ENCODE results near the gene TBC1D10A.

Gene TBC1D10A, protein sequence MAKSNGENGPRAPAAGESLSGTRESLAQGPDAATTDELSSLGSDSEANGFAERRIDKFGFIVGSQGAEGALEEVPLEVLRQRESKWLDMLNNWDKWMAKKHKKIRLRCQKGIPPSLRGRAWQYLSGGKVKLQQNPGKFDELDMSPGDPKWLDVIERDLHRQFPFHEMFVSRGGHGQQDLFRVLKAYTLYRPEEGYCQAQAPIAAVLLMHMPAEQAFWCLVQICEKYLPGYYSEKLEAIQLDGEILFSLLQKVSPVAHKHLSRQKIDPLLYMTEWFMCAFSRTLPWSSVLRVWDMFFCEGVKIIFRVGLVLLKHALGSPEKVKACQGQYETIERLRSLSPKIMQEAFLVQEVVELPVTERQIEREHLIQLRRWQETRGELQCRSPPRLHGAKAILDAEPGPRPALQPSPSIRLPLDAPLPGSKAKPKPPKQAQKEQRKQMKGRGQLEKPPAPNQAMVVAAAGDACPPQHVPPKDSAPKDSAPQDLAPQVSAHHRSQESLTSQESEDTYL

DNA sequence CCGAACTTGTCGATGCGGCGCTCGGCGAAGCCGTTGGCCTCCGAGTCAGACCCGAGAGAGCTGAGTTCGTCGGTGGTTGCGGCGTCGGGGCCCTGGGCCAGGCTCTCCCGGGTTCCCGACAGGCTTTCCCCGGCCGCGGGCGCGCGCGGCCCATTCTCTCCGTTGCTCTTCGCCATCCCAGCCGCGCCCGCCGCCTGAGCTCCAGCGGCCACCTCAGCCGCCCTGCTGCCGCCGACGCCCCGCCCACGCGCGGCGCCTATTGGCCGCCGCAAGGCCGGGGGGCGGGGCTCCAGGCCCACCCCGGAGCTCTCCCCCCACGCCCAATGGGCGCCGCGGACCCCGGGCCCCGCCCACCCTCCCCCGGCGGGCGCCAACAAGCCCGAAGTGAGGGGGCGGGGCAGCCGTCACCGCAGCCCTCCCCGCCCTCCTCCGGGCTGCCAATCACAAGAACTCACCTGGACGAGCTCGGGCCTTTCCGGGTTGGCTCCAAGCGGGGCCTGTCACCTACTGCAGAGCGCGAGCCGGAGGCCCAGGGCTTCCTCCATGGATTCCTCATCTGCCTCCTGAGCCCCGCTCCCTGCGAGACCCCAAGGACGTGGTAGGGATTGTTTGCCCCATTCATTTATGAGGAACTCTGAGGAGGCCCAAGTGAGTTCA, at the start of gene TBC1D10A:
Gene TBC1D10A, minus strand, starts transcription at position 236 of the 657 bp plus-strand sequence. Its CDS starts 60 bp downstream, at position 176.
- H3K4me1 ChIP-seq (ENCODE audit: control insufficient read depth, insufficient read depth, low read length) = peaks cover 33% of the 10 kb centered on the region
- peak within 1 kb of the TSS; percentile 83 to 91 for H3K4me3 ChIP-seq (ENCODE audit: low read length in 2 of 2)
- H3K9me3 ChIP-seq (ENCODE audit: control insufficient read depth in 2 of 2, low read length in 2 of 2) = no peaks in the 10 kb centered on the region
- peak within 1 kb of the TSS; percentile 67 to 73 for H3K9ac ChIP-seq (ENCODE audit: low read length in 2 of 2)
- no peaks in the 10 kb centered on the region for H3K27me3 ChIP-seq (ENCODE audit: control insufficient read depth in 1 of 2, insufficient read depth in 2 of 2, low read length in 2 of 2)
- peaks cover 0 to 4% of the 10 kb centered on the region in 2 donors for H3K36me3 ChIP-seq (ENCODE audit: control insufficient read depth in 2 of 2, insufficient read depth in 2 of 2, low read length in 2 of 2)
- H3K27ac ChIP-seq (ENCODE audit: low read length) = peak within 1 kb of the TSS; percentile 53

DNA sequence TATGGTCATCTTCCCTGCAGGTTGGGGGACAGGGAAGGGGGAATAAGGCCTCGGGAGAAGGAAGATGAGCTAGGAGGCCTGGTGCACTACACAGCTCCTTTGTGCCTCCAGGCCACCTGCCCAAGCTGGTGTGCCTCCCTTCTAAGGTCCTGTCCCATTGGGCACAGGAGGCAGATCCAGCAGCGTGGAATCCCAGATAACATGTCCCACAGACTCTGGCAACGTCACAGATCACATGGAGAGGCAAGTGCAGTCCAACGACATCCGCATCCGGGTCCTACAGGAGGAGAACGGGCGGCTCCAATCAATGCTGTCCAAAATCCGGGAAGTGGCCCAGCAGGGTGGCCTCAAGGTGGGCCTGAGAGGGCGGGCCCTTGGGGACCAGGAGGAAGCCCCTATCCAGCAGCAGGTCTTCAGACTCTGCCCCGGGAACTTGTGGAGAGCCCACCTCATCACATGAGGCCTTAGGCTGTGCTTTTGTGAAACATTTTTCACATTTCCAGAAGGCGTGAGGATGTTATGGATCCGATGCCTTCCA, 48.6 kb upstream of the TBC1D10A start:
- no peak overlapping the region for H3K9ac ChIP-seq (ENCODE audit: low read length in 2 of 2)
- H3K27me3 ChIP-seq (ENCODE audit: control insufficient read depth in 1 of 2, insufficient read depth in 2 of 2, low read length in 2 of 2) = no peaks in the 10 kb centered on the region
- no peak overlapping the region for H3K4me3 ChIP-seq (ENCODE audit: low read length in 2 of 2)
- peaks cover 0 to 5% of the 10 kb centered on the region in 2 donors for H3K36me3 ChIP-seq (ENCODE audit: control insufficient read depth in 2 of 2, insufficient read depth in 2 of 2, low read length in 2 of 2)
- no peaks in the 10 kb centered on the region for H3K4me1 ChIP-seq (ENCODE audit: control insufficient read depth, insufficient read depth, low read length)
- no peaks in the 10 kb centered on the region for H3K9me3 ChIP-seq (ENCODE audit: control insufficient read depth in 2 of 2, low read length in 2 of 2)
- no peak overlapping the region for H3K27ac ChIP-seq (ENCODE audit: low read length)

DNA sequence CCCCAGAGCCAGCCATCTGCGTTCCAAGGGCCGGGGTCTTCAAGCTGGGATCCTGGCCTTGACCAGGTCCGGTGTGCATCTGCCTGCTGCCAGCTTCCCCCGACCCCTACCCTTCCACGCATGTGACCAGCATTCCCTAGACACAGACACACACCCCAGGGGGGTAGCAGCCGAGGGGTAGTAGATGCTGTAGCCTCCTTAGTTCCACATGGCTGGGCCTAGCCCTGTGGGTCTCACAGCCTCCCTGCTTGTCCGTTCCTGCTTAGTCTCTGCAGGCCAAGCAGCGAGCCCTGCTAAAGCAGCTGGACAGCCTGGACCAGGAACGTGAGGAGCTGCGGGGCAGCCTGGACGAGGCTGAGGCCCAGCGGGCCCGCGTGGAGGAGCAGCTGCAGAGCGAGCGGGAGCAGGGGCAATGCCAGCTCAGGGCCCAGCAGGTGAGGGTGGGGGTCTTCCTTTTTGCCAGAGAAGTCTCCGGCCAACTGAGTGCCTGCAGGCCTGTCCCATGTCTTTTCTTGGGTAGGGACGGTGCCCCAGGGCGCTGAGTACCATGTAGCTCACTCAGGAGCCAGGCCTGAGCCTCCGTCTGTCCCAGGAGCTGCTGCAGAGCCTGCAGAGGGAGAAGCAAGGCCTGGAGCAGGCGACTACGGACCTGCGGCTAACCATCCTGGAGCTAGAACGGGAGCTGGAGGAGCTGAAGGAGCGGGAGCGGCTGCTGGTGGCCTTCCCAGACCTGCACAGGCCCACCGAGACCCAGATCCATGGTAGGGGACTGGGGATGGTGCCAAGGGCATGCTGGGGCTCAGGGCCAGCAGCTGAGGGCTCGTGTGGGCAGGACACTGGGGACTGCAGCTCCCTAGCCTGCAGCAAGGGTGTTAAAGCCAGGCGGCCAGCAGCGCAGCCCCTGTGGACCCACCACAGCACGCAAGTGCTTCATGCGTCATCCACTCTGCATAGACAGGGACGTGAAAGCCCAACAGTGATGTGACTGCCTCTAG, 46.9 kb upstream of the TBC1D10A start:
- H3K4me3 ChIP-seq (ENCODE audit: low read length in 2 of 2) = no peak overlapping the region
- H3K9ac ChIP-seq (ENCODE audit: low read length in 2 of 2) = no peak overlapping the region
- H3K27ac ChIP-seq (ENCODE audit: low read length) = no peak overlapping the region
- no peaks in the 10 kb centered on the region for H3K4me1 ChIP-seq (ENCODE audit: control insufficient read depth, insufficient read depth, low read length)
- no peaks in the 10 kb centered on the region for H3K9me3 ChIP-seq (ENCODE audit: control insufficient read depth in 2 of 2, low read length in 2 of 2)
- H3K36me3 ChIP-seq (ENCODE audit: control insufficient read depth in 2 of 2, insufficient read depth in 2 of 2, low read length in 2 of 2) = no peaks in the 10 kb centered on the region
- H3K27me3 ChIP-seq (ENCODE audit: control insufficient read depth in 1 of 2, insufficient read depth in 2 of 2, low read length in 2 of 2) = no peaks in the 10 kb centered on the region

DNA sequence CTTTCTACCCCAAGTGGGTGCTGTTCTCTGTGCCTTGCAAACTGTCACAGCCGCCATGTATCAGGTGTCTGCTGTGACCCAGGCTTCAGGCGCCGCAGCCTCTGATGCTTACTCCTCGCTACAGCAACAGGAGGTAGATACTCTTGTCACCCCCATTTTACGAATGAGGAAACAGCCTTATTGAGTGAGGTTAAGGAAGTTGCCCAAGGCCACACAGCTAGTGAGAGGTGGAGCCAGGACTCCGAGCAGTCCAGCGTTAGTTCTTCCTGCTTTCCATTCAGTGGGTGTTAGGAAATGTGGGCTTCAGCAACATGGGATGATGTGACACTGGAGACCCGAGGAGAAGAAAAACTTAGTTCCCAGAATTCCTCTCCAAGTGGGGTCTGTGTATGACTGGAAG, 46.2 kb upstream of the TBC1D10A start:
- Histone ChIP-seq H3K27ac (ENCODE audit: low read length) (no peak overlapping the region), H3K4me1 (ENCODE audit: control insufficient read depth, insufficient read depth, low read length) (no peaks in the 10 kb centered on the region), H3K9me3 (ENCODE audit: control insufficient read depth in 2 of 2, low read length in 2 of 2) (no peaks in the 10 kb centered on the region), H3K4me3 (ENCODE audit: low read length in 2 of 2) (no peak overlapping the region), H3K36me3 (ENCODE audit: control insufficient read depth in 2 of 2, insufficient read depth in 2 of 2, low read length in 2 of 2) (no peaks in the 10 kb centered on the region), H3K9ac (ENCODE audit: low read length in 2 of 2) (no peak overlapping the region), H3K27me3 (ENCODE audit: control insufficient read depth in 1 of 2, insufficient read depth in 2 of 2, low read length in 2 of 2) (no peaks in the 10 kb centered on the region)

DNA sequence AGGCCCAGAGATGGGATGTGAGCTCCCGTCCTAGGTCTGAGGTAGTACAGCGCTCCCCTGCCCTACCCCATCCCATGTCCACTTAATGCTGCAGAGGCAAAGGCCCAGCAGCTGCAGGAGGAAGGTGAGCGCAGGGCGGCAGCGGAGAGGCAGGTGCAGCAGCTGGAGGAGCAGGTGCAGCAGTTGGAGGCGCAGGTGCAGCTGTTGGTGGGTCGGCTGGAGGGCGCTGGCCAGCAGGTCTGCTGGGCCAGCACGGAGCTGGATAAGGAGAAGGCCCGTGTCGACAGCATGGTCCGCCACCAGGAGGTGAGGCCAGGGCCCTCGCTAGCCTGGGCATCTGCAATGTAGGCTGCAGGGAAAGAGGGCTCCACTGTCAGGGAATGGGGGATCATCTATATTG, 45.2 kb upstream of the TBC1D10A start:
- no peaks in the 10 kb centered on the region for H3K4me1 ChIP-seq (ENCODE audit: control insufficient read depth, insufficient read depth, low read length)
- no peaks in the 10 kb centered on the region for H3K9me3 ChIP-seq (ENCODE audit: control insufficient read depth in 2 of 2, low read length in 2 of 2)
- no peak overlapping the region for H3K9ac ChIP-seq (ENCODE audit: low read length in 2 of 2)
- no peaks in the 10 kb centered on the region for H3K36me3 ChIP-seq (ENCODE audit: control insufficient read depth in 2 of 2, insufficient read depth in 2 of 2, low read length in 2 of 2)
- H3K27me3 ChIP-seq (ENCODE audit: control insufficient read depth in 1 of 2, insufficient read depth in 2 of 2, low read length in 2 of 2) = no peaks in the 10 kb centered on the region
- H3K27ac ChIP-seq (ENCODE audit: low read length) = no peak overlapping the region
- no peak overlapping the region for H3K4me3 ChIP-seq (ENCODE audit: low read length in 2 of 2)

DNA sequence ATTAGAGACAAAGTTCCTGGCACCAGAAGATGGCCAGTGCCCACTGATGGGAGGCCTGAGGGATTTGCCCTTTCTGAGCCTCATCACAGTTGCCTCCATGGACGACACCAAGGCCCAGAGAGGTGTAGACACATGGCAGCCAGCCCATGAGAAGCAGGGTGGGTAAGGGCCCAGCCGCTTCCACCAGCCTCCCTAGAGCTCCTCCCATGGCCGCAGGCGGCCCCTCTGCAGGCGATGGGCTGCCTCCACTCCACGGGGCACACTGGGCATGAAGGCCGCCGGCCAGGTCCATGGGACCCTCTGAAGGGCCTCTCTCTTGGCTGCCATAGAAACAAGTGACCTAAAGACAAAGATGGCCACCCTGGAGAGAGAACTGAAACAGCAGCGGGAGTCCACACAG, 44.6 kb upstream of the TBC1D10A start:
- Histone ChIP-seq H3K9ac (ENCODE audit: low read length in 2 of 2) (no peak overlapping the region), H3K27me3 (ENCODE audit: control insufficient read depth in 1 of 2, insufficient read depth in 2 of 2, low read length in 2 of 2) (no peaks in the 10 kb centered on the region), H3K36me3 (ENCODE audit: control insufficient read depth in 2 of 2, insufficient read depth in 2 of 2, low read length in 2 of 2) (no peaks in the 10 kb centered on the region), H3K27ac (ENCODE audit: low read length) (no peak overlapping the region), H3K4me3 (ENCODE audit: low read length in 2 of 2) (no peak overlapping the region), H3K4me1 (ENCODE audit: control insufficient read depth, insufficient read depth, low read length) (no peaks in the 10 kb centered on the region), H3K9me3 (ENCODE audit: control insufficient read depth in 2 of 2, low read length in 2 of 2) (no peaks in the 10 kb centered on the region)

DNA sequence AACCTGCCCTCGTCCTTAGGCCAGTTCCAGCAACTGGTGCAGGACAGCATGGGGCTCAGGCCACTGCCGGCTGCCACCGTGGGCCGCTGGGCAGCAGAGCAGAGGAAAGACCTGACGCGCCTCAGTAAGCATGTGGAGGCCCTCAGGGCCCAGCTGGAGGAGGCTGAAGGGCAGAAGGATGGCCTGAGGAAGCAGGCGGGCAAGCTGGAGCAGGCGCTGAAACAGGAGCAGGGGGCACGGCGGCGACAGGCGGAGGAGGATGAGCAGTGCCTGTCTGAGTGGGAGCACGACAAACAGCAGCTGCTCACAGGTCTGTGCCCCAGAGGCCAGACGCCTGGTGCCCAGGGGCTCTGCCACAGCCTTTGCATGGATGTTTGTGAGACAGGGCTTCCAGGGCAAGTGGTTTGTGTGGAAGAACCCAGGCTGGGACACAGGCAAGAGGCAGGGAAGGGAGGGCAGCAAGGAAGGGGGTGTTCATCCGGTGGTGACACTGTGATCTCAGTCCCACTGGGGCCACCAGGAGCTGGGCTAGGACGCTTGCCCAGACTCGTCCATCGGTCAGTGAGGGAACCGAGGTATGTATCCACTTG, 44.0 kb upstream of the TBC1D10A start:
- no peaks in the 10 kb centered on the region for H3K9me3 ChIP-seq (ENCODE audit: control insufficient read depth in 2 of 2, low read length in 2 of 2)
- no peaks in the 10 kb centered on the region for H3K36me3 ChIP-seq (ENCODE audit: control insufficient read depth in 2 of 2, insufficient read depth in 2 of 2, low read length in 2 of 2)
- H3K4me3 ChIP-seq (ENCODE audit: low read length in 2 of 2) = no peak overlapping the region
- no peak overlapping the region for H3K27ac ChIP-seq (ENCODE audit: low read length)
- H3K9ac ChIP-seq (ENCODE audit: low read length in 2 of 2) = no peak overlapping the region
- H3K27me3 ChIP-seq (ENCODE audit: control insufficient read depth in 1 of 2, insufficient read depth in 2 of 2, low read length in 2 of 2) = no peaks in the 10 kb centered on the region
- no peaks in the 10 kb centered on the region for H3K4me1 ChIP-seq (ENCODE audit: control insufficient read depth, insufficient read depth, low read length)

DNA sequence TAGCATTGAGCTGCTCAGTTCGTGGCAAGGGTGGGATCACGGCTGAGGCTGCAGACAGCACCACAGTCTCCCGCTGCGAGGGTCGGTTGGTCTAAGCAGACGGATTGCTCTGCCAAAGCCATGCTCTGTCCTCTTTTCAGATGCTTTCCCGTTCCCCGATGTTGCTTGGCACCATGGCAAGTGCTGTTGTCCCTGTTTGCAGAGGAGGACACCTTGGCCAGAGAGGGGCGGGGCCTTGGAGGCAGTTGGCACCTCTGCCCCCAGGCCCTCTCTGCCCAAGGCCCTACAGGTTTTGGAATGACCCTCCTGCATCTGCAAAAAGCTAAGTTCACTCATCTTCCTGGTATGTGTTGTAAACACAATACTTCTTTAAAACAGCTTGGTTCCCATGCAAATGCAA, 41.7 kb upstream of the TBC1D10A start:
- H3K9ac ChIP-seq (ENCODE audit: low read length in 2 of 2) = no peak overlapping the region
- no peaks in the 10 kb centered on the region for H3K9me3 ChIP-seq (ENCODE audit: control insufficient read depth in 2 of 2, low read length in 2 of 2)
- H3K27me3 ChIP-seq (ENCODE audit: control insufficient read depth in 1 of 2, insufficient read depth in 2 of 2, low read length in 2 of 2) = no peaks in the 10 kb centered on the region
- no peaks in the 10 kb centered on the region for H3K4me1 ChIP-seq (ENCODE audit: control insufficient read depth, insufficient read depth, low read length)
- no peak overlapping the region for H3K4me3 ChIP-seq (ENCODE audit: low read length in 2 of 2)
- no peak overlapping the region for H3K27ac ChIP-seq (ENCODE audit: low read length)
- H3K36me3 ChIP-seq (ENCODE audit: control insufficient read depth in 2 of 2, insufficient read depth in 2 of 2, low read length in 2 of 2) = no peaks in the 10 kb centered on the region

DNA sequence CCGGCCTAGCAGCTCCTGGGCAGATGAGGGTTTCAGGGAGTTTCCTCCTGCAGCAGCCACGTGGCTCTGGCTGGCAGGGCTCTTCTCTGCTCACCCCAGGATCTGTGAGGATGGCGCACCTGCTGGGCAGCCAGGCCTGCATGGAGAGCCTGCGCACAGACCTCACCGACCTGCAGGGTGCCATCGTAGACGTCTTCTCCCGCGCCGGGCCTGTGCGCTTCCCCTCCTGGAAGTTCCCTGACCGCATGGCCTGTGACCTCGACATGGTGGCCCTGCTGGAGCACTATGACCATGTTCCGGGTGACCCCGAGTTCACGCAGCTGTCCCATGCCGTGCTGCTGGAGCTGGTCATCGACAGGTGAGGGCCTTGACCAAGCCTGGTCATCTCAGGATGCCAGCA, 39.1 kb upstream of the TBC1D10A start:
- no peaks in the 10 kb centered on the region for H3K36me3 ChIP-seq (ENCODE audit: control insufficient read depth in 2 of 2, insufficient read depth in 2 of 2, low read length in 2 of 2)
- no peak overlapping the region for H3K4me3 ChIP-seq (ENCODE audit: low read length in 2 of 2)
- no peak overlapping the region for H3K27ac ChIP-seq (ENCODE audit: low read length)
- no peaks in the 10 kb centered on the region for H3K4me1 ChIP-seq (ENCODE audit: control insufficient read depth, insufficient read depth, low read length)
- no peak overlapping the region for H3K9ac ChIP-seq (ENCODE audit: low read length in 2 of 2)
- no peaks in the 10 kb centered on the region for H3K9me3 ChIP-seq (ENCODE audit: control insufficient read depth in 2 of 2, low read length in 2 of 2)
- H3K27me3 ChIP-seq (ENCODE audit: control insufficient read depth in 1 of 2, insufficient read depth in 2 of 2, low read length in 2 of 2) = no peaks in the 10 kb centered on the region
